GM18861 (cell line): ENCODE measurements around the gene LRRC8B.
A peak's percentile ranks its signal among the peaks of the same experiment; 100 is the strongest.
"Not testable (repeated sequence)": the region's sequence is repeated elsewhere in the genome, so short reads cannot be mapped to it uniquely, and the experiment has no call there.

Experiments
- ATAC-seq: cut with Tn5 transposase; IDR thresholded peaks from one replicate; pipeline ENCODE4 v1.9.1; 2021; ENCODE audit not compliant: unreplicated experiment

LRRC8B gene

DNA sequence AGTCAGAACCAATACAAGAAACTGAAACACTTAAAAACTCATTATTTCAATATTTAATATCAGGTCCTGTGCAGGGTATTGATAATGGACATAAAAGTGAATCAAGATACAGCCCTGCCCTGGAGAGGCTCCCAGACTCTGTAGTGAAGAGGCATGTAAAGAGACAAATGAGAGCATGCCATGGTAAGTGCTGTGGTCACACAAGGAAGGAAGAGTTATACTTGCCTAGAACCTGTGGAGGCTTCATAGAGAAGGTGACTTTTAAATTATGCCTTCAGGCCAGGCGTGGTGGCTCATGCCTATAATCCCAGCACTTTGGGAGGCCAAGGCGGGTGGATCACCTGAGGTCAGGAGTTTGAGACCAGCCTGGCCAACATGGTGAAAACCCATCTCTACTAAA lies 105.0 kb downstream of the LRRC8B start:
- ATAC-seq: not testable (repeated sequence)

DNA sequence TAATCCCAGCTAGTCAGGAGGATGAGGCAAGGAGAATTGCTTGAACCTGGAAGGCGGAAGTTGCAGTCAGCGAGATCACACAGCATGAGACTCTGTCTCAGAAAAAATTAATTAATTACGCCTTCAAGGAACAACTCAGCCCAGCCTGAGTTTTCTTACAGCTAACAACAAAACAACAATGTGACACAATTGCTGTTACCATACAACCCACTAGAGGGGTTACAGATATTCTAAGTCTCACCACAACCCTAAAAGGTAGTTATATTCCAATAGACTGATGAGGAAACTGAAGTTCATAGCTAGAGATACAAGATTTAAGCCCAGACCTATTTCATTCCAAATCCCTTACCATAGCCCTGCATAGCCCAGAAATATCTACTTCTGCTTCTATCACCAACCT lies 105.4 kb downstream of the LRRC8B start:
- no peak for ATAC-seq

DNA sequence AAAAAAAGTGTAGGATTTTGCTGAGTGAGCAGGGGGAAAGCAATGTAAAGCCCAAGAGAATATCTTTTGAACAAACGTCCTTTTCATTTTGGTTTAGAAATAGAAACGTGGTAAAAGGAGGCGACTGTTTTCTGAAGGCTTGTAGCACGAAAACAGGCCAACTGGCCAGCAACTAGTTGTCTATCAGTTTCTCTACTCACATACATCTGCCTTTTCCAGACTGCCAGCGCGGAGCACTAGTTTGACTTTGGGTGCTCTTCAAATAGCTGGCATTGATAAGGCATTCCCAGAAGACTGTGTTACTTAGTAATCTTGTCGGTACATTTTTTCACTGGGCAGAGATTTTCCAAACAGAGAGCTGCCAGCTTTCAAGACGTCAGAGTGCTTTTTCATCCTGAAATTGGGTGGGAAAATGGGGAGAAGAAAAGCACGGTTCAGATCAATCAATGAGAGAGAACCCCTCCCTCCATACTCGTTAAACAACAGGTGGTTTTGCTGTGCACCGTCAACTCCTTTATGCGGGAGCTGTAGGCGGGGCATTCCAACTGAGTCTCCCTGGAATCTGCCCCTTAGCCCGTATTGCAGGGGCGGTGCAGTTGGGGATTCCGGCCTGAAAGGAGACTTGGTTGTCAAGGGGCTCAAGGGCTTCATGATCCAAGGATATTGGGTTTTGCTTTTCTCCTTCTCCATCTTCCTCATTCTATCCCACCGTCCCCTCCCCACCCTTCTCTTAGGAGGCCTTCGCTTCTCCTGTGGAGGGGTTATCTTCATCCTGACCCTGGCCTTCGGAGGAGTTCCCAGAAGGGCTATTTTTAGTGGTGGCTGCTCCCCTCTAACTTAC lies 107.4 kb downstream of the LRRC8B start:
- ATAC-seq: no peak

DNA sequence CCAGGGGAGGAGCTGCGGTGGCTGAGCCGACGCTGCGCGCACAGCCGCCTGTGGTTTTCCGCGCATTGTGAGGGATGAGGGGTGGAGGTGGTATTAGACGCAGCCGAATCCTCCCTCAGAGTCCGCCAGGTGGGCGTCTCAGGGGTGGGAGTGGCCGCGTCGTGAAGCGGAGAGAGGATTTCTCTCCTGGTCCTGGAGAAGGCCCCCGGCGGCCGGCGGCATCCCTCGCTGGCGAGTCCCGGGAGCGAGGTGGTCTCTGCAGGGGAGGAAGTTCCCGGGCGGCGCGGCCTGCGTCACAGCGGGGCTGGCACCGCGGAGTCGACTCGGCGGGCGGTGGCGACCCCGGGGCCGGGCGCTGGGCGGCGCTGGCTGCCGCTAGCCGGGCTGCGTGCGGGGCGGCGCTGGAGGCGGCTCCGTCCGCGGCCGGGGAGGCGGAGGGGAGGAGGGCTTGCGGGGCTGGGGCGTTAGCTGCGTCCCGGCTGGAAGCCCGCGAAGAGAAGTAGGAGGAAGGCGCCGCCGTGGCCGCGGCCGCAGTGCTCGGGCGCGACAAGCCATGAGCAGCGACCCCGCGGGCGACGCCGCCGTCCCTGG lies 108.1 kb downstream of the LRRC8B start, which contains the start of gene LRRC8C:
LRRC8C (plus strand) TSS at position 464 of the 591 bp plus-strand sequence. CDS start 53,354 bp downstream, outside the sequence.
- peak; percentile 83 for ATAC-seq

DNA sequence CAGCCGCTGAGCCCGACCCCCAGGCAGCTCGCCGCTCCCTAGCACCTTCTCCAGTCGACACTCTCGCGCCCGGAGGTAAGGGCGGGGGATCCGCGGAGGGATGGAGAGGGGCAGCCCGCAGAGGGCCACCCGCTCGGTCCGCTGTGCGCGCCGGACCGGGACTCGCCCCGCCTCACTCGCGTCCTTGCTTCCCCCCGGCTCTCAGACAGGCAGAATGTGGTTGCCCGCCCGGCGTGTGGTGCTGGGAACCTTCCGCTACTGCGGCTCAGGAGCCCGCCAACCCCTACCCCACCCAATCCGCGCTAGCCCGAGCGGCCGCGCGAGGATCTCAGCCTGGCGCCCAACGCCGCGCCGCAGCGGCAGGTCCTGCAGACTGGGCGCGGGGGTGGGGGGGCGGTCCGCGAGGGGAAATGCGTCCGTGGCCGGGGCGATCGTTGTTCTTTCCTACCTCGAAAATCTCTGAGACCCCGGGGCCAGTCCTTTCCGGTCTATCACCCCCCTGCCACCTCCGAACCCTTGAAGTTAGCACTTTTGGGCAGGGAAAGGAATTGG lies 108.7 kb downstream of the LRRC8B start:
- ATAC-seq: peak; percentile 24

DNA sequence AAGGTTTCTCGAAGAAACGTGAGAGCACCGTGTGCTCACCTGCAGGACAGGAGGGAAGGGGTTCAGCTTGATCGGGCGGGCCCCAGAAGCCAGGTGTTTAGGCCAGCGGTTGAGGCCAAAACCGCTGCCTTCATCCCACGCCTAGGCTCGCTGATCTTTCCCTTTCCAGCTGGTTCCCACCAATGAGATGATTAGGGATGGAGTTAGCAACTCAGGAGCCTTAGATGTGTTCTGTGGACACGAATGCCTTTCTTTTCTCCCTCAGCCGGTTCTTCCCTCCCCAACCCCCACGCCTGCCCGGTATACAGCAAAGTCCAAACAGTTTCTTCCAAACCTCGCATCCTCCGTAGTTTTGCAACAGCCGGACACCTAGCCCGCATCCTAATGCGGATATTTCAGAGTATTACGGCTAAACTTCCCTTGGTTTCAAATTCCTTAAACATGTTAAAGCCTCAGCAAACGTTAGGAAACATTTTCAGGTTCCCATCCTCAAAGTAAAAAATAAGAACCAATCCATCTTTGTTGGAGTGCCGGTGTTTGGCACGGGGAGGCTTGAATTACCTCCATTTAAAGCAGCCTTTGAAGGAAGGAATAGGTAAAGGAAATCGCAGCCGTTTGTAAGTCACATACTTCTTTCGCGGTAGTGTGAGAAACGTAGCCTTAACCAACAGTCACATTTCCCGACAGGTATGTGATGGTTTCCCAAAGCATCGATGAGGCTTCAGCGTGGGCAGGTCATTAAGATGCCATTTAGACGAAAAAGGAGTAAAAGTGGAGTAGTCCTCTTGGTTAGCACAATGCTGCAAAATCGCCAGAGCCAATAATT lies 109.4 kb downstream of the LRRC8B start:
- no peak for ATAC-seq

DNA sequence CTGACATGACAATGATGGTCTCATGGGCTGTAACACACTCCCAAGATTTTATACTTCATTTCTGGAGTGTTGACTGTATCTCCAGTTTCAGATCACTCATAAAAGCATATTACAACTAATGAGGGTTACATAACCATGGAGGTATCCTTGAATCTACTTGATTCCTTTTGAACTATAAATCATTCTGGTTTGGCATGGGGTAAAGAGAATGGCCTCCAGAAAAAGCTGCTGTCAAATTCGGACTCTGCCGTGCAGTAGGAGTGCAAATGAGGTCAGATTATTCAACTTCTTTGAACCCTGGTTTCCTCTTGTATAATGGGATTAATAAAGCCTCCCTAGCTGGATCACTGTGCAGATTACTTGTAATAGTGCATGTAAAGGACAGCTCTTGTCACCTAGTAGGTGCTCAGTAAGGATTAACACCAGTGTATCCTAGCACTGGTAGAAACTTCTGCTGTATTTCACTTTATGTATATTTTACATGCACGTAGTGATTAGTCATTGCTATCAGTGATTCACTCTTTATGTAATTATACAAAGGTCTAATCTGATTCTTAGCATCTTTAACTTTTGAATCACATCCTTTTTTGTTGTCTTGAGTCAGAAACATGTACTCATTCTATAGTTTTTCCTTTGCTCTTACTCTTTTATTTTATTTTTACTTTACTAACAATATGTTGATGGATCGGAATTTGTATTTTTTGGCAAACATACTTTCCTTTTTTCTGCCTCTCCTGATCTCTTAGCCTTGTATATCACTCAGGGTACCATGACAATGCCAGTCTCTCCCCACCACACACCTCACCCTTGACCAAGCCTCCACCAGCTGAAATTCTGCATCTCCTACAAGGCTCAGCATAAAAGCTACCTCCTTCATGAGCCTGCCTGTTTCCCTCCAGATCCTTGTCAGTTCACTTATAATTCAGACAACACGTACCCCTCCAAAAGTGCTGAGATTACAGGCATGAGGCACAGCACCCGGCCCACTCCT lies 111.5 kb downstream of the LRRC8B start:
- ATAC-seq: no peak

DNA sequence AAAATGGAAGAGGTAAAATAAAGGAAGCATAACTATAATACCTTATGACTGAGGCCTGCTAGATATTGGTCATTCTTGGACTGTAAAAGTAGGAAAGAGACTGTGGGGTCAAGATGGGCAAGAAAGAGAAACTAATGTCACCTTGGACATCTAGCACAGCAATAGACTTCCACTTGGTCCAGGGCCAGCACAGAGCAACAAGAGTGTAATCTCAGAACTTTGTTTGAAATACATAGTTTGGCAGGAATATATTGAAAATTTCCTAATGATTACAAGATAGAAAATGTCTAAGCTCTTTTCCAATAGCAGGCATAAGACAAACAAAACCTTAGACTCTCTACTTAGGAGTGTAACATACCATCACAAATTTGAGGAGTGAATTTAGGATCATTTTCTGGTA lies 112.9 kb downstream of the LRRC8B start:
- ATAC-seq: no peak

DNA sequence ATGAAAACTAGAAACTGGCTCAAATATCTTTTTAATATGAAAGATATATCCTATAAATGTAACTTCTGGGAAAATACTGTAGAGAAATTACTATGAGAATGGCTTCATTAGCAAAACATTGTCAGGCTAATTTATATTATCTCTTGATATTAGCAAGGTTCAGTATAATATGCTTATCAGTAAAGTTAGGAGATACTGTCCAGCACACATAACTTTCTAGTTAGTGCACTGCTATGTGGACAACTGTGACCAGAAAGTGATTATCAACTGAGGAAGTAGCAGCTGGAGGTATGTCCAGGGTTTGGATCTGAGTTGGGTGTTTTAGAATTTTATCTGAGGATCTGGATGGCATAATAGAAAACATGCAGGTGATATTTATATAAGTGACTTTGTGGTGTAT lies 115.8 kb downstream of the LRRC8B start:
- no peak for ATAC-seq

DNA sequence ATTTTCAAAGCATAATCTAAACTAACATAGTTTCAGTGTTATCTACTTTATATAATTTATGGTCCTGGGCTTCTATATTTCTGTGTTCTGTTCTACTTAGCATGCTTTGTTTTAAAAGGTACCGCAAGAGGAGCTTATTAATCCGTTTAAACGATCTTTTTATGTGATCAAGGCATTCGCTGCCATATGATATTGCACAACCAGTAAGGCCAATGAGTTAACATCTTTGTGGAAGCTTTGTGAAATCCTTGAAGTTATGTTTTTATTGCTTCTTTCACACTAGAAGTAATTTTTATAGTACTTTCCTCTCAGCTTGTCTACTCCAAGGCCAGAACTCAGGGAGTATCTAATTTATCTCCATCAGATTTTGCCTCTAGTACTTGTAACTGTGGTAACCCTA lies 117.2 kb downstream of the LRRC8B start:
- no peak for ATAC-seq

DNA sequence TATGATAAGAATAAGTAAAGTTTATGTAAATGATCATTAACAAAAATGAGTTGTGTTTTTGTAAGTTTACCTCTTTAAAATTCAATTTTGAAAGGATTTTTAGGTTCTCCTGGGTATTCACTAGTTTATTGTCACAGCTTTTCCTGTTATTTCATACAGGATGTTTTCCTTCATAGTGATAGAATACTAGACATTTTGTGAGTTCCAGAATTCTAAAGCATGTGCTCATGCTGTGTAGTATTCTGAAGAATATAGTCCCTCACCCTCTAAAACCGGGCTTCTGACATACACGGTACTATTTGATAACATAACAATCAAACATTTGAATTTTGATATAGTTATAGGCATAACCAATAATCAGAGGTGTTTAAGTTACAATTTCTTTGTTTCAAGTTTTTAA lies 118.9 kb downstream of the LRRC8B start:
- ATAC-seq: no peak

DNA sequence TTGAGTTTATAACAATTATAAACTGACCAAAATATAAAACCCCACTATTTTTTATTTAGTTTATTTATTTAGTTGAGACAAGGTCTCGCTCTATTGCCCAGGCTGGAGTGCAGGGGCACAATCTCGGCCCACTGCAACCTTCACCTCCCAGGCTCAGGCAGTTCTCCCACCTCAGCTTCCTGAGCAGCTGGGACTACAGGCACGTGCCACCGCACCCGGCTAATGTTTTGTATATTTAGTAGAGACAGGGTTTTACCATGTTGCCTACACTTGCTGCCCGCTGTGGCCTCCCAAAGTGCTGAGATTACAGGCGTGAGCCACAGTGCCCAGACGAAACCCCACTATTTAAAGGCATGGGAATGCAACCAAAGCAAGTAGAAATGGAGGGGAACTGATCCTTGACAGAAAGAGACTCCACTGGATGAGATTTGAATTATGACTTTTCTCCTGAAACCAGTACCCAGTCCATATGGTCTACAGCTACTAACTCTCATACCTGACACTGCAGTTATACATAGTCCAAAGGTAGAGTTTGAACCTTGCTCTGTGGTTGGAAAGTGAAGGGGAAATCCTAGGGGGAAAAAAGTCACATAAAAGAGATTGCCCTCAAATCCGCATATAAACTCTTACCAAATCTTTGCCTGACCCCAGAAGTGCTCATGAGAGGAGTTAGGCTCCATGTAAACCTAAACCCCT lies 119.6 kb downstream of the LRRC8B start:
- ATAC-seq: no peak

DNA sequence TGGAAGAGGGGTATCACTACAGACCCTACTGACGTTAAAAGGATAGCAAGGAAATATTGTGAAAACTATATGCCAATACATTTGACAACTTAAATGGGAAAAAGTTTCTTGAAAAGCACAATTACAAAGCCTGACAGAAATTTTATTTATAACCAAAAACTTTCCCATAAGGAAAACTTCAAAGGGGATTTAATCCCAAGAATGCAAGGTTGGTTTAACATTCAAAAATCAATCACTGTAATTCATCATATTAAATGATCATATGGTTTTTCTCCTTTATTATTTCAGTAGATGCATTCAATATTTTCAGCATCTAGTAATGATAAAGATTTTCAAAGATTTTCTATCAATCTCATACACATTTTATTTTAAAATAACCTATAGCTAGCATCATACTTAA lies 121.6 kb downstream of the LRRC8B start:
- ATAC-seq: no peak
